GM19351 (cell line): ENCODE results near the gene NTRK3.

Experiments used
- ATAC-seq: cut with Tn5 transposase; IDR thresholded peaks from one replicate; pipeline ENCODE4 v1.9.1; 2021; ENCODE audit warnings: mild to moderate bottlenecking, moderate library complexity; ENCODE audit not compliant: unreplicated experiment

Gene NTRK3

GRCh38 chr15:88258093-88258641 lies 1.6 kb upstream of the NTRK3 start:
- no peak for ATAC-seq

GRCh38 chr15:88257311-88258092 lies 963 bp upstream of the NTRK3 start:
- no peak for ATAC-seq

GRCh38 chr15:88255484-88256278 lies 858 bp downstream of the NTRK3 start:
- ATAC-seq = no peak

GRCh38 chr15:88255087-88255483 lies 1.5 kb downstream of the NTRK3 start:
- no peak for ATAC-seq

GRCh38 chr15:88252441-88252840 lies 4.1 kb downstream of the NTRK3 start:
- no peak for ATAC-seq

GRCh38 chr15:88250826-88251225 lies 5.7 kb downstream of the NTRK3 start:
- ATAC-seq = no peak

GRCh38 chr15:88249220-88249619 lies 7.3 kb downstream of the NTRK3 start:
- ATAC-seq = no peak

- no peak for ATAC-seq
Observed at GRCh38 chr15:88247914-88248313, 8.6 kb downstream of the NTRK3 start.

GRCh38 chr15:88246666-88247446 lies 9.7 kb downstream of the NTRK3 start:
- peak; percentile 81 for ATAC-seq

GRCh38 chr15:88246081-88246480 lies 10.5 kb downstream of the NTRK3 start:
- ATAC-seq = no peak

- ATAC-seq = peak; percentile 70
Observed at GRCh38 chr15:88243895-88244787, 12.4 kb downstream of the NTRK3 start.

GRCh38 chr15:88242586-88243555 lies 13.7 kb downstream of the NTRK3 start:
- ATAC-seq = no peak

GRCh38 chr15:88241461-88241860 lies 15.1 kb downstream of the NTRK3 start:
- ATAC-seq = no peak

GRCh38 chr15:88241060-88241459 lies 15.5 kb downstream of the NTRK3 start:
- no peak for ATAC-seq

GRCh38 chr15:88239594-88239993 lies 16.9 kb downstream of the NTRK3 start:
- no peak for ATAC-seq

GRCh38 chr15:88238618-88239430 lies 17.7 kb downstream of the NTRK3 start:
- ATAC-seq = no peak

GRCh38 chr15:88234711-88235110 lies 21.8 kb downstream of the NTRK3 start:
- ATAC-seq = no peak

- no peak for ATAC-seq
Observed at GRCh38 chr15:88233921-88234320, 22.6 kb downstream of the NTRK3 start.
